H9 (cell line): Measurements from ENCODE around the gene RNF208. TPM values are rescaled to one million over a fixed set of nuclear protein-coding genes. Genes with fewer than 3 reads are reported as not detected.
A peak's percentile ranks its signal among the peaks of the same experiment; 100 is the strongest.

Experiments used
- DNase-seq: peaks from one replicate; pipeline ENCODE4 v3.0.0-alpha.2; 2017
- H2AFZ ChIP-seq: one replicate; pipeline ENCODE4 v1.6.1; 2013; ENCODE audit warnings: mild to moderate bottlenecking, low read length, control low read depth, moderate library complexity
- H2AK5ac ChIP-seq: 2 replicates; pipeline ENCODE4 v1.6.1; 2013; ENCODE audit warnings: low read length, control low read depth, mixed read lengths; ENCODE audit not compliant: insufficient read length
- H2BK120ac ChIP-seq: one replicate; pipeline ENCODE4 v1.6.1; 2013; ENCODE audit warnings: low read depth, mild to moderate bottlenecking, low read length, control low read depth, inconsistent platforms; ENCODE audit not compliant: poor library complexity, severe bottlenecking
- H2BK12ac ChIP-seq: 2 replicates; pipeline ENCODE4 v1.6.1; 2013; ENCODE audit warnings: low read length, control low read depth, mixed read lengths, low read depth; ENCODE audit not compliant: insufficient read length
- H2BK15ac ChIP-seq: 2 replicates; pipeline ENCODE4 v1.6.1; 2013; ENCODE audit warnings: low read depth, low read length, control low read depth
- H2BK20ac ChIP-seq: one replicate; pipeline ENCODE4 v1.6.1; 2013; ENCODE audit warnings: low read depth, mild to moderate bottlenecking, low read length, control low read depth, inconsistent platforms; ENCODE audit not compliant: poor library complexity, severe bottlenecking
- H2BK5ac ChIP-seq: 2 replicates; pipeline ENCODE4 v1.6.1; 2013; ENCODE audit warnings: low read length, control low read depth, mixed read lengths; ENCODE audit not compliant: insufficient read length
- H3K14ac ChIP-seq: 2 replicates; pipeline ENCODE4 v1.6.1; 2013; ENCODE audit warnings: low read length, control low read depth; ENCODE audit not compliant: insufficient read depth
- H3K18ac ChIP-seq: 2 replicates; pipeline ENCODE4 v1.6.1; 2013; ENCODE audit warnings: low read depth, mild to moderate bottlenecking, mixed read lengths, low read length, control low read depth; ENCODE audit not compliant: insufficient read length
- H3K23ac ChIP-seq: 2 replicates; pipeline ENCODE4 v1.6.1; 2013; ENCODE audit warnings: low read length, control low read depth, mixed read lengths, low read depth; ENCODE audit not compliant: insufficient read length
- H3K23me2 ChIP-seq: 2 replicates; pipeline ENCODE4 v1.6.1; 2013; ENCODE audit warnings: low read depth, mild to moderate bottlenecking, mixed read lengths, low read length, control low read depth; ENCODE audit not compliant: insufficient read length, poor library complexity, severe bottlenecking
- H3K27ac ChIP-seq: 2 replicates; pipeline ENCODE4 v1.5.1; 2013; ENCODE audit warnings: low read length, control low read depth, mixed read lengths, low read depth; ENCODE audit not compliant: insufficient read length
- H3K27me3 ChIP-seq: 2 replicates; pipeline ENCODE4 v1.6.1; 2013; ENCODE audit warnings: low read length, control low read depth, inconsistent platforms; ENCODE audit not compliant: insufficient read depth
- H3K4ac ChIP-seq: 2 replicates; pipeline ENCODE4 v1.6.1; 2013; ENCODE audit warnings: low read depth, mild to moderate bottlenecking, control low read depth, inconsistent platforms, low read length, moderate library complexity
- H3K4me1 ChIP-seq: 2 replicates; pipeline ENCODE4 v1.6.1; 2013; ENCODE audit warnings: low read length, control low read depth, inconsistent platforms; ENCODE audit not compliant: insufficient read depth
- H3K4me2 ChIP-seq: 2 replicates; pipeline ENCODE4 v1.6.1; 2013; ENCODE audit warnings: low read length, control low read depth, mixed read lengths; ENCODE audit not compliant: insufficient read length, insufficient read depth
- H3K56ac ChIP-seq: 2 replicates; pipeline ENCODE4 v1.6.1; 2013; ENCODE audit warnings: low read depth, mild to moderate bottlenecking, mixed read lengths, low read length, control low read depth; ENCODE audit not compliant: insufficient read length
- H3K79me1 ChIP-seq: 2 replicates; pipeline ENCODE4 v1.6.1; 2013; ENCODE audit warnings: low read depth, mild to moderate bottlenecking, moderate library complexity, low read length, control low read depth, inconsistent platforms; ENCODE audit not compliant: insufficient read depth, poor library complexity, severe bottlenecking
- H3K79me2 ChIP-seq: 2 replicates; pipeline ENCODE4 v1.6.1; 2013; ENCODE audit warnings: low read length, control low read depth, inconsistent platforms; ENCODE audit not compliant: insufficient read depth
- H3K9ac ChIP-seq: 2 replicates; pipeline ENCODE4 v1.6.1; 2013; ENCODE audit warnings: low read length, control low read depth, mixed read lengths; ENCODE audit not compliant: insufficient read length; ENCODE audit errors: extremely low read depth
- H3K9me3 ChIP-seq: one replicate; pipeline ENCODE4 v1.6.1; 2013; ENCODE audit warnings: low read depth, low read length, inconsistent platforms; ENCODE audit not compliant: control insufficient read depth
- H3T11ph ChIP-seq: one replicate; pipeline ENCODE4 v1.6.1; 2013; ENCODE audit warnings: mild to moderate bottlenecking, low read length, control low read depth, inconsistent platforms
- H4K20me1 ChIP-seq: one replicate; pipeline ENCODE4 v1.6.1; 2013; ENCODE audit not compliant: control insufficient read depth, insufficient read length, insufficient read depth
- H4K5ac ChIP-seq: 2 replicates; pipeline ENCODE4 v1.6.1; 2013; ENCODE audit warnings: low read depth, mild to moderate bottlenecking, mixed read lengths, low read length, control low read depth; ENCODE audit not compliant: insufficient read length
- H4K8ac ChIP-seq: replicated peaks from 2 replicates; pipeline ENCODE4 v1.6.1; 2013; ENCODE audit warnings: low read length, control low read depth, mixed read lengths, low read depth; ENCODE audit not compliant: insufficient read length
- H4K91ac ChIP-seq: 2 replicates; pipeline ENCODE4 v1.6.1; 2013; ENCODE audit warnings: low read depth, mild to moderate bottlenecking, moderate library complexity, mixed read lengths, low read length, control low read depth; ENCODE audit not compliant: insufficient read length
- H3K27ac Mint-ChIP-seq, 3 experiments: 2 replicates in 2 of 3; 3 replicates in 1 of 3; pipeline ENCODE4 v1.8.0; 2020 to 2021; ENCODE audit warnings: mixed read lengths in 3 of 3, mild to moderate bottlenecking in 1 of 3, moderate library complexity in 1 of 3
- H3K27me3 Mint-ChIP-seq: 2 replicates; pipeline ENCODE4 v1.8.0; 2021; ENCODE audit warnings: low read depth, mild to moderate bottlenecking, moderate library complexity, mixed read lengths
- H3K36me3 Mint-ChIP-seq, 3 experiments: 2 replicates in 2 of 3; 3 replicates in 1 of 3; pipeline ENCODE4 v1.8.0; 2020 to 2021; ENCODE audit warnings: low read depth in 3 of 3, mixed read lengths in 3 of 3; ENCODE audit not compliant: insufficient read depth in 1 of 3
- H3K4me1 Mint-ChIP-seq, 2 experiments: 2 replicates each; pipeline ENCODE4 v1.8.0; 2020; ENCODE audit warnings: mixed read lengths in 2 of 2
- H3K4me3 Mint-ChIP-seq, 2 experiments: 2 replicates in 1 of 2; 3 replicates in 1 of 2; pipeline ENCODE4 v1.8.0; 2020 to 2021; ENCODE audit warnings: mild to moderate bottlenecking in 2 of 2, mixed read lengths in 2 of 2, moderate library complexity in 1 of 2
- H3K9me3 Mint-ChIP-seq, 2 experiments: 2 replicates in 1 of 2; 3 replicates in 1 of 2; pipeline ENCODE4 v1.8.0; 2020; ENCODE audit warnings: mild to moderate bottlenecking in 2 of 2, mixed read lengths in 2 of 2, moderate library complexity in 1 of 2
- CTCF ChIP-seq: fragments of 200-600 bp; sonication (generic); conservative IDR thresholded peaks from 3 replicates; pipeline ENCODE4 v1.8.0; 2021; ENCODE audit warnings: antibody characterized with exemption, mild to moderate bottlenecking
- WGBS: extraction: QIAGEN DNeasy Blood & Tissue Kit; methylation state at CpG from one replicate; pipeline ENCODE4 v1.1.7; 2013; ENCODE audit warnings: missing lambda C conversion rate, low lambda C conversion rate, mixed read lengths; ENCODE audit not compliant: insufficient read length; ENCODE audit errors: extremely low coverage; 5-methylcytosine and 5-hydroxymethylcytosine counted together
- total RNA-seq: library from RNA; stranded (reverse); gene quantifications from 2 replicates; pipeline ENCODE4 v1.2.1, GENCODE V29; 2021

RNF208 gene
- total RNA-seq, 1 experiment from 2014 or later: 7.7 TPM

GRCh38 chr9:137255448-137256114, 33.5 kb upstream of the RNF208 start:
- Mint-ChIP-seq H3K9me3 (no peaks in the 10 kb centered on the region; a peak in 1 of 5 replicates), H3K4me3 (peak overlapping the region; percentile 84 to 91), H3K4me1 (peaks cover 8 to 19% of the 10 kb centered on the region in 2 experiments), H3K36me3 (peaks cover 16 to 27% (median 25%) of the 10 kb centered on the region in 3 experiments; a peak in 6 of 7 replicates), H3K27me3 (no peaks in the 10 kb centered on the region), H3K27ac (peak overlapping the region in 1 of 3 experiments; percentile 18; a peak in 2 of 7 replicates)
- Histone ChIP-seq H2BK120ac (no peak overlapping the region), H4K5ac (no peak overlapping the region), H2AK5ac (no peak overlapping the region), H3K4me2 (peak overlapping the region; percentile 68), H3K18ac (no peak overlapping the region), H3K9me3 (no peaks in the 10 kb centered on the region), H3K79me1 (peaks cover 5% of the 10 kb centered on the region), H3K4me1 (no peaks in the 10 kb centered on the region), H3K9ac (peak overlapping the region; percentile 43), H2BK12ac (no peak overlapping the region), H4K8ac (no peak overlapping the region), H3K4ac (no peak overlapping the region), H3K23ac (no peak overlapping the region), H3K23me2 (peaks cover 14% of the 10 kb centered on the region), H2BK15ac (no peak overlapping the region), H3K27ac (no peak overlapping the region), H3K27me3 (no peaks in the 10 kb centered on the region), H4K20me1 (no peaks in the 10 kb centered on the region), H2BK20ac (no peak overlapping the region), H3K79me2 (peaks cover 6% of the 10 kb centered on the region; the same call in 1 of the 2 replicates), H2AFZ (no peak overlapping the region), H3T11ph (no peak overlapping the region), H3K56ac (no peak overlapping the region), H4K91ac (no peak overlapping the region), H3K14ac (no peak overlapping the region), H2BK5ac (no peak overlapping the region)
- DNase-seq: peak; percentile 74
- WGBS: no CpG with 5 or more reads among the region's 51 CpGs
- no peak for TF ChIP-seq CTCF
